Activated CD4-positive, alpha-beta T cell treated with anti-CD3 and anti-CD28 coated beads for 48 hours (primary cell): ENCODE measurements around the gene RUBCN.
"Not testable (repeated sequence)": the region's sequence is repeated elsewhere in the genome, so short reads cannot be mapped to it uniquely, and the experiment has no call there.

ENCODE experiments used
- DNase-seq: peaks from one replicate; pipeline ENCODE4 v3.0.0-alpha.2; 2020

Gene RUBCN

GRCh38 chr3:197656129-197656528 is 80.6 kb downstream of the RUBCN start:
- not testable (repeated sequence) for DNase-seq

- DNase-seq, result not testable (repeated sequence)
Measured at GRCh38 chr3:197654998-197655330, 81.7 kb downstream of the RUBCN start.

- DNase-seq, result peak; percentile 62
Measured at GRCh38 chr3:197654090-197654997, 82.4 kb downstream of the RUBCN start.

- DNase-seq, result not testable (repeated sequence)
Measured at GRCh38 chr3:197652860-197653259, 83.8 kb downstream of the RUBCN start.

GRCh38 chr3:197647649-197648048 is 89.1 kb downstream of the RUBCN start:
- not testable (repeated sequence) for DNase-seq

- not testable (repeated sequence) for DNase-seq
Measured at GRCh38 chr3:197647191-197647590, 89.5 kb downstream of the RUBCN start.

- not testable (repeated sequence) for DNase-seq
Measured at GRCh38 chr3:197646294-197646693, 90.4 kb downstream of the RUBCN start.

GRCh38 chr3:197637556-197637955 is 99.1 kb downstream of the RUBCN start:
- not testable (repeated sequence) for DNase-seq

- DNase-seq, result not testable (repeated sequence)
Measured at GRCh38 chr3:197631989-197632388, 104.7 kb downstream of the RUBCN start.

GRCh38 chr3:197630766-197631165 is 105.9 kb downstream of the RUBCN start:
- DNase-seq, result not testable (repeated sequence)

- DNase-seq, result not testable (repeated sequence)
Measured at GRCh38 chr3:197629286-197629685, 107.4 kb downstream of the RUBCN start.

GRCh38 chr3:197627772-197628523 is 108.8 kb downstream of the RUBCN start:
- peak; percentile 93 for DNase-seq

GRCh38 chr3:197627158-197627771 is 109.4 kb downstream of the RUBCN start:
- DNase-seq, result not testable (repeated sequence)

GRCh38 chr3:197626404-197627157 is 110.1 kb downstream of the RUBCN start:
- DNase-seq, result not testable (repeated sequence)

GRCh38 chr3:197621478-197621877 is 115.2 kb downstream of the RUBCN start:
- not testable (repeated sequence) for DNase-seq
